GM18519 (cell line): Measurements from ENCODE around the gene CDR2.
A peak's percentile ranks its signal among the peaks of the same experiment; 100 is the strongest.
"Not testable (repeated sequence)": the region's sequence is repeated elsewhere in the genome, so short reads cannot be mapped to it uniquely, and the experiment has no call there.

Source experiments
- ATAC-seq: cut with Tn5 transposase; IDR thresholded peaks from one replicate; pipeline ENCODE4 v1.9.1; 2021; ENCODE audit warnings: mild to moderate bottlenecking, moderate library complexity; ENCODE audit not compliant: unreplicated experiment, low FRiP score

CDR2 gene

GRCh38 chr16:22374311-22375116 is at the start of gene CDR2:
CDR2 (minus strand) TSS chr16:22374619; CDS start chr16:22374309, 310 bp downstream.
- peak; percentile 91 for ATAC-seq

GRCh38 chr16:22423716-22424115 is 49.3 kb upstream of the CDR2 start:
- ATAC-seq: no peak

GRCh38 chr16:22421136-22421535 is 46.7 kb upstream of the CDR2 start:
- ATAC-seq: no peak

DNA sequence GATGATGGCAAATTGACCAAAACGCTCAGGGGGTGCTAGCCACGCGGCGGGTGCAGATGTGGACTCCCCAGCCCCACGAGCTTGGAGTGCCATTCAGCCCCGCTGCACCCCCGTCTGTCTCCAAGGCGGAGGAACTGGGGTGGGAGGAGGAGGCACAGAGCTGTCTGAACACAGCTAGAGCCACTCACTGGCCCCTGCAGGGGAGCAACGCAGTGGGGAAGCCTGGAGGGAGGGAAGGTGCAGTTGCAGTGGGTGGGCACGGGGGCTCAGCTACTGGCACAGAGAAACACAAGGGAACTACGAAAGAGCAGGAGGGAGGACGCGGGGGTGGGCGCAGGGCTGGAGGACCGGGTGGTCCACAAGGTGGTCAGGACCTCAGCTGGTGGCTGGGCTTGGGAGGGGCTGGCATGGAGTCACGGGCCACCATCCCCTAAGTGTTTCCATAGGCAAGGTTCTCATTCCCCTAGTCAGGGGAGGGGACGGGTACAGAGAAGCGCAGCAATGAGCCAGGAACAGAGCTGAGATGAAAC is 46.3 kb upstream of the CDR2 start:
- no peak for ATAC-seq

- ATAC-seq: no peak
Measured at GRCh38 chr16:22419908-22420307, 45.5 kb upstream of the CDR2 start.

GRCh38 chr16:22418826-22419225 is 44.4 kb upstream of the CDR2 start:
- ATAC-seq: no peak

DNA sequence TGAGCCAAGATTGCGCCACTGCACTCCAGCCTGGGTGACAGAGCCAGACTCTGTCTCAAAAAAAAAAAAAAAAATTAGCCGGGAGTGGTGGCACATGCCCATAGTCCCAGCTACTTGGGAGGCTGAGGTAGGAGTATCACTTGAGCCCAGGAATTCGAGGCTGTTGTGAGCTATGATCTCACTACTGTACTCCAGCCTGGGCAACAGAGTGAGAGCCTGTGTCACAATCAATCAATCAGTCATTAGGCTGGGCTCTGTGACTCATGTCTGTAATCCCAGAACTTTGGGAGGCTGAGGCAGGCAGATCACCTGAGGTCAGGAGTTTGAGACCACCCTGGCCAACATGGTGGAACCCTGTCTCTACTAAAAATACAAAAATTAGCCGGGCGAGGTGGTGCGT is 43.4 kb upstream of the CDR2 start:
- not testable (repeated sequence) for ATAC-seq

DNA sequence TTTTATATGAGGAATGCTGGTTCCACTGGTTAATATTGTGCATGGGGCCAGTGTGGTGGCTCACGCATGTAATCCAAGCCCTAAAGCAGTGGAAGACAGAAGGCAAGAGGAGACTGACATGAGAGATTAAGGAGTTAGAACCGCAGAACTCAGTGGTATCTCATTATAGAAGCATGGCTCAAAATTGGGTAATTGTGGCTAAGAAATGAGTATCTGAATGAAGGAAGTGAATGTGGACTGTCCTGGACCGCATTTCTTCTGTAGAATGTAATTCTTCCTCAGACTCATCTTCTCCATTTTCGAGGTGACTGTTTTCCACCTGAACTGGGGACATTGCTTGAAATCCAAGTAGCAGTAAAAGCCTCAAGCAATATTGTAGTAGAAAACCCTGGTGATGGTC is 42.6 kb upstream of the CDR2 start:
- ATAC-seq: no peak

DNA sequence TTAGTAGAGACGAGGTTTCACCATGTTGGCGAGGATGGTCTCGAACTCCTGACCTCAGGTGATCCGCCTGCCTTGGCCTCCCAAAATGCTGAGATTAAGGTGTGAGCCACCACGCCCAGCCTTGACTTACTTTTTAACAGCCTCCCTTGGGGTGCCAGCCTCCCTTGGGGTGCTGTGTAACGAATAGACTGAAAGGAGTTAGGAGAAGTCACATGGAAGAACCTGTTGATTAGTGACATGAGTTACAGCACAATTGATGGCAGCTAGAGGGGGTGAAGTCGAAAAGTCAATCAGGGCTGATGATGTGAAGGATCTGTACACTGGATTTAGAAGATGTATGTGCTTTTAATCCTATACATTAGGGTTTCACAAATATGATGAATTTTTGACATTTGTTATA is 39.4 kb upstream of the CDR2 start:
- no peak for ATAC-seq

GRCh38 chr16:22407486-22407885 is 33.1 kb upstream of the CDR2 start:
- no peak for ATAC-seq

DNA sequence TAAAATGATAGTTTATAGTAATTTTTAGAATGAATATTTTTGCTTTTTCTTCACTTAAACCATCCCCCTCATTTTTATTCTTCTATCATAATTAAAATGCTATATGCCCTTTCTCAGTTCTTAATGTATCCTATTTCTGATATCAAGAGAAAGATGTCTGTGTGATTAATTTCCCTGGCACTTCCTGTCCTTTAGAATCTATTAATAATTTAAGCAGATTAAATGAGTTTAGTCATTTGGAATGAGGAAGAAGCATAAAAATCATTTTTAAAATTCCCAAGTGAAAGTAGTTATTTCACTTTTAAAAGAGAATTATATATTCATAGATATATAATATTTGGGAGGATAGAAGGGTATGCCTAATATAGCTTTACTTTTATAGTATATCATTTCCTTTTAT is 27.8 kb upstream of the CDR2 start:
- no peak for ATAC-seq

DNA sequence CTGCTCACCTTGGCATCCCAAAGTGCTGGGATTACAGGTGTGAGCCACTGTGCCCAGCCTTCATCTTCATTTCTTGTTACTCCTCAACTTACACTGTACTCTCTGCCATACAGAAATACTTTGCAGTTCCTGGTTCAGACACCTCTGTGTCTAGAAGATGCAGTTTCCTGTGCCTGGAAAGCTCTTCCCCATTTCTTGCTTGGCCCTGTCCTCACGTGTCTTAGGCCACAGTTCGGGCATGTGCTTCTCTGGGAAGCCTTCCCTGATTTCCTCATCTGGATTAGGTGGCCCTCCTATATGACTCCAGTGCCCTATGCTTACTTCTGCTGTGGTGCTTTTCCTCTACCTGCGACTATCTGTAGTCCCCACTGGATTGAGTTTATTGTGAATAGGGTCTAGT is 26.5 kb upstream of the CDR2 start:
- ATAC-seq: no peak

DNA sequence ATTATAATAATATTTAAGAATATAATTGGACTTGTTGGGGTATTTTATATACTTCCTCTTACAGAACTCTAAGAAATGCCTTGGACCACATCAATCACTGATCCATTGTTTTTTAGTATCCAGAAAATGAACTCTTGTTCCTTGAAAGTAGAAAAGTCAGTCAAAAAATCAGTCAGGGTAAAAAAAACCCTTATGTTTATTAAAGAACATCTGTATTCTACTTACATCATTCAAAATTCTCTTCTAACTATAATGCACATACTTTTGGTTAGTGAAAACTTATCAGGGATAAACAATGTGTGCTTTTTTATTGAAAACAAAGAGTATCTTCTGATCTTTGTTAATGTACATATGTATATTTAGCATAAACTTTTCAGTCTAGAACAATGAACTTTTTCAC is 23.5 kb upstream of the CDR2 start:
- ATAC-seq: no peak

- ATAC-seq: no peak
Measured at GRCh38 chr16:22397464-22397863, 23.0 kb upstream of the CDR2 start.

- no peak for ATAC-seq
Measured at GRCh38 chr16:22395960-22396359, 21.5 kb upstream of the CDR2 start.

- ATAC-seq: no peak
Measured at GRCh38 chr16:22394121-22394520, 19.7 kb upstream of the CDR2 start.

- no peak for ATAC-seq
Measured at GRCh38 chr16:22388101-22388644, 13.8 kb upstream of the CDR2 start.

GRCh38 chr16:22386976-22387375 is 12.6 kb upstream of the CDR2 start:
- ATAC-seq: no peak

GRCh38 chr16:22385196-22385595 is 10.8 kb upstream of the CDR2 start:
- no peak for ATAC-seq

GRCh38 chr16:22383827-22384226 is 9.4 kb upstream of the CDR2 start:
- ATAC-seq: no peak

DNA sequence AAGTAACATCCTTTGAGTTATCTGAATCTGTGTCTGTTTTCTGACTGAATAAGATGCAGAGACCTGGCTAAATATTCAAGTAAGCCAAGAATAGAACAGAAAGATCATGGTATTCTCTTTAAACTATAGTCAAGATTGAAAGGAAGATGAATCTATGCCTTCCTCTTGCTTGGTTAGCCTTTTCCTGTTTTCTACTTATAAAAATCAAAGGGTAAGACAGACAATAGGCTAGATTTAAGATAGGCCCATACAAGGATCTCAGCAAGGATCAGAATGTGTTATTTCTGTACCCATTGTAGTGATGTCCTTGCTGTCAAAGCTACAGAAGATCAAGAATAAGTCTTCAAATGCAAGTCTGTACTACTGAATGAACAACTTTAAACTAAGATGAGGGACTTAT is 7.0 kb upstream of the CDR2 start:
- ATAC-seq: no peak

DNA sequence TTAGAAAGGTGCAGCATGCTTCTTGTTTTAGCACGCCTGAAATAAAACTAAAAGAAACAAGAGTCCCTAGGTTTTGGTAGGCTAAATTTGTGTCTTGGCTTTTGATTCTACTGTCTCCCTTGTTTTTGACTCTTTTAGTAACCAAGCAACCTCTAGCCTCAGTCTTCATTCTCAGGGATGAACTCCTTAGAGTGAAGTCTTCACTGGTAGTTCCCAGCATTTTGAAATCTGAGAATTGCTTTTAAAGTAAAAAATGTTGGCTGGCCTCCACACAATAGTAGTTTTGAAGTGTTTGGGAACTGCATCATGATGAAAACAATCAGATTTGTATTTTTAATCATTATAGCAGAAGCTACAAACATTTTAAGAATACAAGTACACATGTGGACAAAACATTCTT is 6.1 kb upstream of the CDR2 start:
- no peak for ATAC-seq
